Activated CD4-positive, CD25-positive, alpha-beta regulatory T cell treated with anti-CD3 and anti-CD28 coated beads, Interleukin-2, amount 50 U/mL, for 72 hours (primary cell): ENCODE measurements around the gene DMD.
"Not testable (repeated sequence)": the region's sequence is repeated elsewhere in the genome, so short reads cannot be mapped to it uniquely, and the experiment has no call there.

ENCODE experiments used
- DNase-seq: peaks from one replicate; pipeline ENCODE4 v3.0.0; 2021

The DMD gene

GRCh38 chrX:33149085-33149484 is 62.3 kb downstream of the DMD start:
- no peak for DNase-seq

DNA sequence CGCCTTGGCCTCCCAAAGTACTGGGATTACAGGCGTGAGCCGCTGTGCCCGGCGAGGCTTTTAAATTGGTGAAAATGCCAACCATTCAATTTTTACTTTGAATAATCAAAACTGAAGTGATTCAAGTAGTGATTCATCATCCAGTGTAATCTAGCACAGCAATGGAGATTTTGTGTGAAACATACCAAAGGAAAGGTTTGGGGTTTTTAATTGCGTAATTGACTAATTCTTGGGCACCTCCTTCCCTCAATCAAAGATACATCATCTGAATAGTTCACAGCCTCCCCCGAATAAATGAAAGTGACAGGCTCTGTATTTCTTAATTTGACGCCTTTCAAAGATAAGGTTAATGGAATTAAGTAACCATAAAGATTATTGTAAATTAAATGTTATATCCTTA is 69.0 kb downstream of the DMD start:
- no peak for DNase-seq

DNA sequence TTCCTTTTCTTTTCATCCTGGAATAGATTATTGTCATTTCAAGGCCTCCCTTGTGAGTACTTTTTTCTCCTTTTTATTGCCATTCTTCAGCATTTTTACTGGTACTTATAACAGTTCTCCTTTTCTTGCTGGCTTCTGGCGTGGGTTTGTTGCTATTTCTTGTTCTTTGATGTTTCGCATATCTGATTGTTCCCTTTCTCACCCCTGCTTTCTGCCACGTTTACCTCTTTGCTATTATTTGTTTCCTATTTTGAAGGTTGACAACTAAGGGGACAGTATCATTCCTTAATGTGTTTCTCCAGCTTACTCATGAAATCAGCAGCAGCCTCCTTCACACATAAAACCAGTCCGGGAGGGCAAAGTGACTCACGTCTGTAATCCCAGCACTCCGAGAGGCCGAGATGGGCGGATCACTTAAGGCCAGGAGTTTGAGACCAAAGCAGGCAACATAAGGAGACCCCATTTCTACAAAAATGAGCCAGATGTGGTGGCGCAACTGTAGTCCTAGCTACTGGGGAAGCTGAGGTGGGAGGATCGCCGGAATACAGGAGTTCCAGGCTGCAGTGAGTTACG is 72.6 kb downstream of the DMD start:
- no peak for DNase-seq

DNA sequence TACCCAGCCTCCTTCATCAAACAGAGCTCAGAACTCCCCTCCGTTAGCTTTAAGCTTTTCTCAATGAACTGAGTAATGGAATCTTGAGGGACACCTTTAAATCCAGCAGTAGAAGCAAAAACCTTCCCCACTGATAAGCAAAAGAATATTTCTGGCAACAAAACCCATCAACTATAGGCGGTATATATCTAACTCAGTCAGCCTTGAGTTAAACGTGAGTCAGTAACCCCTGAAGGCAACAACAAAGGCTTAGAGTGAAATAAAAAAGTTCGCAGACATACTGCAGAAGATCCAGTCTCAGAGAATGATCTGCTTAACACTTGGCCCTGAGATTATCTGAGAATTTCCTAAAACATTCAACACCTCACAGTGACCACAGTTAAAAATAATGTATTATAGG is 77.2 kb downstream of the DMD start:
- no peak for DNase-seq

- DNase-seq, result no peak
Measured at GRCh38 chrX:33133320-33133719, 78.0 kb downstream of the DMD start.

GRCh38 chrX:33132569-33132968 is 78.8 kb downstream of the DMD start:
- DNase-seq, result no peak

DNA sequence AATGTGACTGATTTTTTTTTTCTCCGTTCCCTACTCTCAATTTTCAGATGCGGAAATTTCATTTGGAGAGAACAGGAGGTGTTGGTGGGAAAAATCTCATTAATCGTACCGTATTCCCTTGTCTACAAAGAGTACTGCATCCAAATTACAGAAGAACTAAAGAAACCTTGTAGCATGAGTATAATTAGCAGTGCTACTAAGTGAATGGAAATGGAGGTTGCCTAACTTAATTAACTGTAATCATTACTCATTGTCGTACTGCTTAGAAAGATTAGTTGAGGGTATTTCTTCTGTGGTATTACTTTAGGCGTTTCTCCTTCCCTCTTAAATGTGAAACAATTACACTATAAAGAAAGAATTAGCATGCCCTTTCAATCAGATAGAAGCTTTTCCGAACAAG is 81.7 kb downstream of the DMD start:
- DNase-seq, result no peak

DNA sequence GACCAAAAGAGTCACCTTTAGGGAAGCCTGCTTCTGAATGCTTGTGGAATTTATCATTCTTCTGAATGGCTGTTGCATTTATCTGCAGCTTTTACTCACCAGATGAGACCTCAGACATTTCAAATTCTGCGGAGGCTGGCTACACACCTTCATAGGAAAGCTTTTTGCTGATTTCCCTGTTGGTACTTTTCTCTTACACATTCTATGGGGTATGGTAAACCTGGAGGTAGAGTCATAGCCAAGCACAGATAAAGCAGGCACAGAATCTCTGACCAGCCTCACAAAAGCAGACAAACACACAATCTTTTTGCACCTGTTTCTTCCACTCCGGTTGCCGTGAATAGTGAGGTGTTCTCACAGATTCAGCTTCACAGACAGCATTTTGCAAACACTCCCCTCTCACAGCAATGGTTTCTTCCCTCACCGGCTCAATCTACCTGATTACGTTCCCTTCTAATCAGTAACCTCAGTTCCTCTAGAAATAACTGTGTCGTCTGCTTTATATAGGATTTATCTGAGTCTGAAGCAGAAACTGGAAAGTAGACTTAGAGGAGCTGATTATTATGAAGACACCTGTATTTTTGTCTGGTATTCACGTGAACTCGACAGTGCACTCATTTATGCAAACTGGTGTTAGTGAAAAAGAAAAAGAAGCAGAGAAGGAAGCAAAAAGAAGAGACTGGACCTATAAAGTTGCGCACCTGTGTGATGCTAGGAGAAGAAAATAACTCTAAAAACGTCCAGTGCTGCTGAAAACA is 83.1 kb downstream of the DMD start:
- no peak for DNase-seq

DNA sequence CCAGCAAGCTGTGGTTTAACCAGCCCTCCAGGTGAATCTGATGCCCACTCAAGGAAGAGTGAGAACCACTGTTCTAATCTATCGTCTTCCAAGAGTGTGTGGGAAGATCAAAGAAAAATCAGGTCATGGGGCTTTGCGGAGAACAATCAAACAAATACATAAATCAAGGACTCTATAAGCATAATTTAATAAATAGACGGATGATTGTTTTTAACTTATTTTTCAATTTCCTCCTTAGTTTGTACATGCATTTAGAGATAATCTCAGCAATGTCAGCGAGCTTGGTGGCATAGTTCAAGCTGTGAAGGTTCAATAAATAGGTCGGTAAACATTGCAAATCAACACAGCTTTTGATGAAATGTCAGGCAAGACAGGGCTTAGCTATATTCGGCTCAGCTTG is 84.9 kb downstream of the DMD start:
- DNase-seq, result no peak

DNA sequence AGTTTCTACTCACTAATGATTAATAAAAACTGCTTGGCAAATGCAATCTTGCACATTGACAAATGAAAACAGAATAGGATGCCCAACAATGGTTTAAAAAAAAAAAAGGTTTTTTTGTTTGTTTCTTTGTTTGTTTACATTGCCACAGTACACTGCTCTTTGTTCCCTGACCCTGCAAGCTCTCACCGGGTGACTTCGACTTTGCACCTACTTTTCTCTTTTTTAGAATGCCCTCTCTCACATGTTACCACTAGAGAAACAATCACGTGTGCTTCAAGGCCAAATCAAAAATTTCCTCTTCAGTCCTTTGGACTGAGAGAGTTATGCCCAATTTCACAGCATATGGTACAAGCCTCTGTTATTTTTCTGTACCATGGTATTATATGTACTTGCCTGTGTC is 101.5 kb downstream of the DMD start:
- no peak for DNase-seq

DNA sequence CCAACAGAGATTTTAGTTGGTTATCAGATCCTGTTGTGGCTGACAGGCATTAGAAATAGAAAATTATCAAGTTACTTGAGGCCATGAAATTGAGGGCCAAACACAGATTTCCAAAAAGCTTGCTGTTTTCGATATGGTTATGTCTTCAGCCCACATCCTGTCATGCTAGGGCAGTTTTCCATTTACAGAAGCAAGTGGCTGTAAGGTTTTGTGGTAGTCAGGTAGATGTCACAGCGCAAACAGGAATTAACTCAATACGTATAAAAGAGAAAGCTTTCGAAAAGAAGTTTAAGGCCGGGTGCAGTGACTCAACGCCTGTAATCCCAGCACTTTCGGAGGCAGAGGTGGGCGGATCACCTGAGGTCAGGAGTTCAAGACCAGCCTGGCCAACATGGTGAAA is 104.6 kb downstream of the DMD start:
- no peak for DNase-seq

DNA sequence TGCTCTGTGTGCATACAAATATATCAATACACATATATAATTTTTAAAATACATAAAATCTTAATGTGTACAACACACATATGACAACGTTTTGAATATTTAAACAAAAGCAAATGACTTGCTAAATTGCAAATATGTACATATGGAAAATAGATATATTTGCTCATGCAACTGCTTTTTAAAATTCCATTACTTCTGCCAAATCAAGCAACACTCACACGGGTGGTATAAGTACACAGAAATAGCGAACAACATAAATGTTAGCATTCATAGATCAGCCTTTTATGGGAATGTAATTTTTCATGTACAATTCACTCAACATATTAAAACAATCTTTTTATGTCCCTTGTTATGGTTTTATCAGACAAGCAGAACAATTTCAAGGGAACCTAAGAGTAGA is 116.3 kb downstream of the DMD start:
- no peak for DNase-seq

DNA sequence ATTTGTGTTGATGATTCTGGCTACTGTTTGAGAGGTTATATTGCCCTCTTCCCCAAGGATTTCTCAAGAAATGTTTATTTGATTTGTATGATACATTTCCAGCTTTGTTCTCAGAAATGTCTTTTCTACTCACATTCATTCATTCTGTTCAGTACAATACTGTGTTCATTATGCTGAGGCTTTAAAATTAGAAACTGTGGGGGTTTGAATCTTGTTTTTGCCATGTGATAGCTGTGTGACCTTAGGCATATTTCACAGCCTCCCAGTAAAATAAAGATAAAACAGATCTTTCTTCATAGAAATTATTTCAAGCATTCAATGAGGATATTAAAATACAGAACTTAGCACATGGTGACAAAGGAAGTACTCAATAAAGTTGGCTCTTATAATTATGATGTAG is 123.9 kb downstream of the DMD start:
- DNase-seq, result no peak

GRCh38 chrX:33086886-33087285 is 124.5 kb downstream of the DMD start:
- DNase-seq, result no peak

GRCh38 chrX:33082371-33082770 is 129.0 kb downstream of the DMD start:
- DNase-seq, result no peak

GRCh38 chrX:33078273-33078672 is 133.1 kb downstream of the DMD start:
- no peak for DNase-seq

DNA sequence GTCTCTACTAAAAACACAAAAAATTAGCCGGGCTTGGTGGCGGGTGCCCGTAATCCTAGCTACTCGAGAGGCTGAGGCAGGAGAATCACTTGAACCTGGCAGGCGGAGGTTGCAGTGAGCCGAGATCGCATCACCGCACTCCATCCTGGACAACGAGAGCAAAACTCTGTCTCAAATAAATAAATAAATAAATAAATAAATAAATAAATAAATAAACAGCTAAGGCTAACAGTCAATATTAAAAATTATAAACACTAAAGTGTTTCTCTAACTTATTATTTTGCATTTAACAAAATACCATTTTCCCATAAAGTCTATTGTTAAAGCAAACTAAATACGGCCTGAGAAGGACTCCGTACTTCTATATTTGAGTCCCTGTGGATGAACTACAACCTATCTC is 137.7 kb downstream of the DMD start:
- not testable (repeated sequence) for DNase-seq

DNA sequence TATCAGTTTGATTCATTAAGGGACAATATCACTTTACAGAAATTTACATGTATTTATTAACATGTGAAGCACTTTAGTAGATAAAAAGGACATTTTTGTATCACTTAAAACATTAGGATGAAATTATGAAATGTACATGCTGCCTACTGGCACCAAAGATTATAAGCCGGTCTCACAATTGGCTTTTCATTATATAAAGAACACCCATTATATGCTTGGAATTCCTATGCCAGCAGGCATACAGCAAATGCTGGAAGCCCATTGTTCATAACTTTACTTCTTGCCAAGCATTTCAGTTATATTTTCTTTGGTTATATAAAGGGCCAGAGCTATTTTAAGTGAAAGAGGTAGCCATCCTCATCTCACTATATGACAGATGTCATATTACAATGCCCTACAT is 145.9 kb downstream of the DMD start:
- DNase-seq, result no peak

DNA sequence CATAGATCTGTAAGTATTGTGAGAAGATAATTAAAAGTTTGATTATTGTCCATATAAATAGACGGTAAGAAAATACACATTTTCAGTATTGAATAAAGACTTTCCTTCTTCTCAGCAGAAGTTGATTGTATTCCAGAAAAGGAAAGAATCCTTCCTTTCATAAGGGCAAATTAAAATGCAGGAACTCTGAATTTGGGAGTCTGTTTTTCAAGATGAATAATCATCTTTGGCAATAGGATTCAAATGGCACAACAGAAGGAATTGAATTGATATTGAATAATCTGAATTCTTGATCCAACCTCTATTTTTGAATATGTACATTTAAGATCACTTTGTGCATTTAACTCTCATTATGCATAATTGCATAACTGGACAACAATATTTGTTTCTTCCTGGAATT is 149.3 kb downstream of the DMD start:
- no peak for DNase-seq

DNA sequence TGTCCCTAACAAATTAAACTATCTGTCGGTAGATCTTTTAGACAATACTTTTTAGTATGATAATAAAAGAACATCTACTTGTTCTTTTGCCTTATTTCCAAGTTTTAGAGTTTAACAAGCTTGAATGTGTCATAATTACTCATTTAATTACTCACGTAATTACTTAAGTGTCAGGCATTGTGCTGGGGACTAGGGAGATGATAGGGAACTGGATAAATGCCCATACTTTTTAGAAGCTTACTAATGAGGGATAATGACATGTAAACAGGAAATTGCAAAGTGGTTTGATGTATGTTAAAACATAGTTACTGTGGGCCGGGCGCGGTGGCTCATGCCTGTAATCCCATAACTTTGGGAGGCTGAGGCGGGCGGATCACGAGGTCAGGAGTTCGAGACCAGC is 158.3 kb downstream of the DMD start:
- DNase-seq, result no peak

DNA sequence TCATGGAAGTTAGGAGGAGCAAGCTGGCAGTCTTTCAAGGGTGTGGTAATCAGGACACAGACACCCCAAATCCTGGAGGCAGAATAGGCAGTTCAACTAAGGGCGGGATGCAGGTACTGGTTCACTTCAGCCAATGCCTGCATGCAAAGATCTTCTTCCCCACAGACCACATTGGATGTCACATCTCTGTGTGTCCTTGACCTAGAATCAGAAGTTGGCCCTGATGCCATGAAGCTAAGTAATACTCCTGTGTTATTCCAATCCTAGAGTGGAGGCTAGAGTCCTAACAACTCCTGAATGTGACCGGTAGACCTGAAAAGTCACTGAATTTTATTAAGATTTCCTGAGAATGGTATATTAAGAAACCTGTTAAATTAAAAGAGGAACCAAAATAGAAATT is 165.5 kb downstream of the DMD start:
- DNase-seq, result no peak

DNA sequence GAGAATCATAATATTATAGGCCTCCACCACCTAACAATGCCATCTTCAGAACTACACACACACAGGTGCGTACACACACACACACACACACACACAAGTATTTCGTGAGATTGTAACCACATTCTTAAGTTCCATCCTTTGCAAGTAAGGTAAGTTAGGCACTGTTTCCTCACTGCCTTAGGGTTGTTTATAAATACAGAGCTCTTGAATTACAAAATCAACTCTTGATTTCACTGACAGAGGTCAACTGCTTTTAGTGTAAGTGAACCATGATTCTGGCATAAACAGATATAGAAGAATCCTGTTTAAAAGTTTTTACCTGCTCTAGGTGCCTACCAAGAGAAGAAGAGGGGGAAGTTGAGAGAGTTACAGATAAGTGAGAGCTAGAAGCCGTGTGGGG is 166.1 kb downstream of the DMD start:
- no peak for DNase-seq

DNA sequence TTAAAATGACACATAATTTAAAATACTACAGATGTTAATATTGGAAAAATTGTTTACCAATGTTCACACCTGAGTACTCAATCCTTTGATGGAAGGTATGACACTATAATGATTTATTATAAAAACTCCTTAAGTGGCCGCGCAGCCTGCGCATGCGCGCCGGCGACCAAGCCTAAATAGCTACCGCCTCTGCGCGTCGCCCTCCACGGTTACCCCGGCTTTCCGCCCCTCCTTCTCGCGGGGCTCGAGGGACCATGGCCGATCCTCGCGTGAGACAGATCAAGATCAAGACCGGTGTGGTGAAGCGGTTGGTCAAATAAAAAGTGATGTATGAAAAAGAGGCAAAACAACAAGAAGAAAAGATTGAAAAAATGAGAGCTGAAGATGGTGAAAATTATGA is 170.2 kb downstream of the DMD start:
- DNase-seq, result no peak

- no peak for DNase-seq
Measured at GRCh38 chrX:33032700-33033099, 178.6 kb downstream of the DMD start.

GRCh38 chrX:33014949-33015348 is 196.4 kb downstream of the DMD start:
- DNase-seq, result no peak
